ENCODE data around the gene UQCC5.

Gene UQCC5

GRCh38 chr3:52527039-52527731 lies 9.2 kb upstream of the UQCC5 start:
- TF ChIP-seq EZH2 (IDR thresholded peaks at IDR 0.05; ENCODE audit: borderline replicate concordance, low read depth, low read length, severe bottlenecking) (no peak), CTCF (IDR thresholded peaks at IDR 0.05; ENCODE audit: borderline replicate concordance, extremely low read depth, low read length, poor library complexity, severe bottlenecking) (no peak)
- Histone ChIP-seq H3K4me3 (ENCODE audit: low read depth in 1 of 2, low read length in 2 of 2) (no peak overlapping the region), H3K4me2 (ENCODE audit: insufficient read depth, low read length) (no peak overlapping the region), H3K9ac (ENCODE audit: low read depth, low read length) (no peak overlapping the region), H2AFZ (ENCODE audit: low read depth, low read length) (no peak overlapping the region), H3K27ac (ENCODE audit: low read length) (no peak overlapping the region), H3K9me3 (ENCODE audit: insufficient read depth, low read length, severe bottlenecking) (no peaks in the 10 kb centered on the region), H3K36me3 (ENCODE audit: insufficient read depth, low read length) (no peaks in the 10 kb centered on the region), H3K79me2 (ENCODE audit: insufficient read depth, low read length) (no peaks in the 10 kb centered on the region), H3K4me1 (ENCODE audit: insufficient read depth, low read length) (no peaks in the 10 kb centered on the region), H3K27me3 (ENCODE audit: insufficient read depth, low read length, poor library complexity) (no peaks in the 10 kb centered on the region), H4K20me1 (ENCODE audit: insufficient read depth, low read length) (no peaks in the 10 kb centered on the region)
- no peak for DNase-seq
- ATAC-seq (ENCODE audit: insufficient read depth, low read depth): no peak

- no peak overlapping the region for H2AFZ ChIP-seq (ENCODE audit: low read depth, low read length)
- H3K79me2 ChIP-seq (ENCODE audit: insufficient read depth, low read length): no peaks in the 10 kb centered on the region
- H3K9ac ChIP-seq (ENCODE audit: low read depth, low read length): no peak overlapping the region
- DNase-seq (no peak), ATAC-seq (ENCODE audit: insufficient read depth, low read depth) (no peak)
- H4K20me1 ChIP-seq (ENCODE audit: insufficient read depth, low read length): no peaks in the 10 kb centered on the region
- H3K4me1 ChIP-seq (ENCODE audit: insufficient read depth, low read length): no peaks in the 10 kb centered on the region
- no peak overlapping the region for H3K4me2 ChIP-seq (ENCODE audit: insufficient read depth, low read length)
- H3K36me3 ChIP-seq (ENCODE audit: insufficient read depth, low read length): no peaks in the 10 kb centered on the region
- TF ChIP-seq EZH2 (IDR thresholded peaks at IDR 0.05; ENCODE audit: borderline replicate concordance, low read depth, low read length, severe bottlenecking) (no peak), CTCF (IDR thresholded peaks at IDR 0.05; ENCODE audit: borderline replicate concordance, extremely low read depth, low read length, poor library complexity, severe bottlenecking) (no peak)
- no peak overlapping the region for H3K27ac ChIP-seq (ENCODE audit: low read length)
- no peaks in the 10 kb centered on the region for H3K27me3 ChIP-seq (ENCODE audit: insufficient read depth, low read length, poor library complexity)
- no peak overlapping the region for H3K4me3 ChIP-seq (ENCODE audit: low read depth in 1 of 2, low read length in 2 of 2)
- H3K9me3 ChIP-seq (ENCODE audit: insufficient read depth, low read length, severe bottlenecking): no peaks in the 10 kb centered on the region
Observed at GRCh38 chr3:52527732-52528585, 8.4 kb upstream of the UQCC5 start.

GRCh38 chr3:52528586-52529375 lies 7.6 kb upstream of the UQCC5 start:
- H3K4me1 ChIP-seq (ENCODE audit: insufficient read depth, low read length): no peaks in the 10 kb centered on the region
- H3K36me3 ChIP-seq (ENCODE audit: insufficient read depth, low read length): no peaks in the 10 kb centered on the region
- no peak overlapping the region for H3K9ac ChIP-seq (ENCODE audit: low read depth, low read length)
- no peaks in the 10 kb centered on the region for H4K20me1 ChIP-seq (ENCODE audit: insufficient read depth, low read length)
- H3K27me3 ChIP-seq (ENCODE audit: insufficient read depth, low read length, poor library complexity): no peaks in the 10 kb centered on the region
- no peak overlapping the region for H3K4me2 ChIP-seq (ENCODE audit: insufficient read depth, low read length)
- ATAC-seq (ENCODE audit: insufficient read depth, low read depth) (no peak), DNase-seq (no peak)
- no peaks in the 10 kb centered on the region for H3K9me3 ChIP-seq (ENCODE audit: insufficient read depth, low read length, severe bottlenecking)
- H3K27ac ChIP-seq (ENCODE audit: low read length): no peak overlapping the region
- TF ChIP-seq CTCF (IDR thresholded peaks at IDR 0.05; ENCODE audit: borderline replicate concordance, extremely low read depth, low read length, poor library complexity, severe bottlenecking) (no peak), EZH2 (IDR thresholded peaks at IDR 0.05; ENCODE audit: borderline replicate concordance, low read depth, low read length, severe bottlenecking) (no peak)
- no peak overlapping the region for H2AFZ ChIP-seq (ENCODE audit: low read depth, low read length)
- H3K4me3 ChIP-seq (ENCODE audit: low read depth in 1 of 2, low read length in 2 of 2): no peak overlapping the region
- no peaks in the 10 kb centered on the region for H3K79me2 ChIP-seq (ENCODE audit: insufficient read depth, low read length)
